Endothelial cell of umbilical vein (primary cell): ENCODE results near the gene SNX2. TPM values are rescaled to one million over a fixed set of nuclear protein-coding genes. Genes with fewer than 3 reads are reported as not detected.

Experiments
- BruUV-seq: library from RNA; stranded (reverse); fragments of 400-500 nt; replicated peaks from 2 replicates; lab custom pipeline; 2021; lab: Mats Ljungman, UMichigan
- CTCF ChIA-PET: fragments of 300-600, 350-600 bp; sonication (Branson Sonifier 250); formaldehyde crosslinking; loops from one replicate; lab custom pipeline; 2021; ENCODE audit warnings: antibody characterized with exemption, inconsistent platforms; lab: Charles Lee
- POLR2A ChIA-PET: fragments of 300-600, 350-600 bp; sonication (Branson Sonifier 250); formaldehyde crosslinking; loops from one replicate; lab custom pipeline; 2021; ENCODE audit warnings: antibody characterized with exemption, inconsistent platforms; lab: Charles Lee
- DNase-seq: peaks from one replicate; pipeline ENCODE4 v3.0.0-alpha.2; 2011; ENCODE audit warnings: low read depth, low spot score
- FAIRE-seq: peaks from 2 replicates; lab custom pipeline; 2011; peaks lifted over from hg19 to GRCh38; lab: Jason Lieb, UNC
- H2AFZ ChIP-seq: 2 replicates; pipeline ENCODE4 v1.6.0; 2012; ENCODE audit warnings: low read depth, low read length, control low read depth, inconsistent platforms
- H3K27ac ChIP-seq: 2 replicates; pipeline ENCODE4 v1.5.1; 2011; ENCODE audit warnings: low read depth, mild to moderate bottlenecking, control low read depth, low read length, moderate library complexity; ENCODE audit not compliant: insufficient read depth
- H3K27me3 ChIP-seq, 2 experiments: 2 replicates each; pipeline versions ENCODE4 v1.6.0 to v1.6.1; 2011; ENCODE audit warnings: low read length in 2 of 2, mixed read lengths in 1 of 2; ENCODE audit not compliant: control insufficient read depth in 2 of 2, insufficient read depth in 2 of 2
- H3K36me3 ChIP-seq, 2 experiments: 2 replicates in 1 of 2; 3 replicates in 1 of 2; pipeline ENCODE4 v1.5.1; 2011; ENCODE audit warnings: low read length in 2 of 2, mild to moderate bottlenecking in 1 of 2, moderate library complexity in 1 of 2; ENCODE audit not compliant: control insufficient read depth in 2 of 2, insufficient read depth in 2 of 2; ENCODE audit errors: extremely low read depth in 1 of 2
- H3K4me1 ChIP-seq: 3 replicates; pipeline ENCODE4 v1.5.1; 2011; ENCODE audit warnings: mild to moderate bottlenecking, low read length; ENCODE audit not compliant: control insufficient read depth, insufficient read depth; ENCODE audit errors: extremely low read depth
- H3K4me2 ChIP-seq: 2 replicates; pipeline ENCODE4 v1.6.1; 2011; ENCODE audit warnings: low read length, control low read depth, mixed read lengths; ENCODE audit not compliant: insufficient read depth
- H3K4me3 ChIP-seq, 3 experiments: fragments of 200-600 bp in 1 of 3; sonication (generic), shearing (Covaris generic) in 1 of 3; replicated peaks in 1 of 3; 2 replicates each; pipeline ENCODE4 v1.5.1; 2011 to 2016; ENCODE audit warnings: control low read depth in 3 of 3, low read length in 3 of 3, mild to moderate bottlenecking in 2 of 3, inconsistent platforms in 1 of 3, low read depth in 1 of 3, moderate library complexity in 1 of 3; ENCODE audit not compliant: insufficient read depth in 1 of 3
- H3K79me2 ChIP-seq: 2 replicates; pipeline ENCODE4 v1.6.0; 2012; ENCODE audit warnings: low read length, inconsistent platforms; ENCODE audit not compliant: control insufficient read depth, insufficient read depth
- H3K9ac ChIP-seq: replicated peaks from 2 replicates; pipeline ENCODE3; 2011; ENCODE audit warnings: low read length, control low read depth; ENCODE audit not compliant: insufficient read depth; ENCODE audit errors: extremely low read depth
- H3K9me1 ChIP-seq: replicated peaks from 3 replicates; pipeline ENCODE4 v1.6.0; 2011; ENCODE audit warnings: mild to moderate bottlenecking, low read length; ENCODE audit not compliant: control insufficient read depth, insufficient read depth; ENCODE audit errors: extremely low read depth
- H3K9me3 ChIP-seq: replicated peaks from 2 replicates; pipeline ENCODE4 v1.5.1; 2012; ENCODE audit warnings: low read length, inconsistent platforms; ENCODE audit not compliant: control insufficient read depth, insufficient read depth
- H4K20me1 ChIP-seq: replicated peaks from 2 replicates; pipeline ENCODE3; 2011; ENCODE audit warnings: mild to moderate bottlenecking, low read length; ENCODE audit not compliant: control insufficient read depth, insufficient read depth; ENCODE audit errors: extremely low read depth
- CTCF ChIP-seq, 2 donors: IDR thresholded peaks; 1 replicate in 1 of 2; 2 replicates in 1 of 2; pipeline ENCODE4 v1.5.1; 2011; ENCODE audit warnings: low read length in 2 of 2, mild to moderate bottlenecking in 2 of 2, moderate library complexity in 2 of 2, control low read depth in 1 of 2, inconsistent platforms in 1 of 2, low read depth in 1 of 2; ENCODE audit not compliant: insufficient read depth in 1 of 2; ENCODE audit errors: extremely low read depth in 1 of 2
- FOS ChIP-seq: IDR thresholded peaks from 2 replicates; pipeline ENCODE4 v1.6.1; 2011; ENCODE audit warnings: mild to moderate bottlenecking, low read length, moderate library complexity, borderline replicate concordance; ENCODE audit not compliant: insufficient read depth
- JUN ChIP-seq: IDR thresholded peaks from 2 replicates; pipeline ENCODE4 v1.6.1; 2011; ENCODE audit warnings: borderline replicate concordance, low read depth; ENCODE audit not compliant: insufficient read length, insufficient read depth
- MAX ChIP-seq: IDR thresholded peaks from 2 replicates; pipeline ENCODE4 v1.6.1; 2011; ENCODE audit not compliant: insufficient read depth, insufficient read length
- POLR2AphosphoS5 ChIP-seq: IDR thresholded peaks from 2 replicates; pipeline ENCODE4 v1.6.1; 2012; ENCODE audit warnings: low read depth, mild to moderate bottlenecking, control low read depth, low read length, moderate library complexity; ENCODE audit not compliant: insufficient read depth
- dilution Hi-C: fragments of 300-500 bp; cut with MboI; formaldehyde crosslinking; loops from one replicate; pipeline ENCODE4 v1.15.0; 2019; ENCODE audit warnings: low sequenced_read_pairs; ENCODE audit not compliant: extremely low pct_ligation_motif_present
- intact Hi-C: fragments of 100-400 bp; cut with micrococcal nuclease; formaldehyde crosslinking; loops from one replicate; pipeline ENCODE4 v1.10.0; 2022
- polyA plus RNA-seq, 4 experiments: library from polyadenylated mRNA; depleted of rRNA in 3 of 4; stranded (reverse) in 3 of 4; unstranded in 1 of 4; fragments of >200 nt; gene quantifications; 2 replicates each; pipeline versions ENCODE4 v1.2.1 to v1.2.3, GENCODE V29; 2011 to 2012; ENCODE audit warnings: missing spikeins in 1 of 4
- total RNA-seq: library from RNA; stranded (reverse); gene quantifications from 2 replicates; pipeline ENCODE4 v1.2.3, GENCODE V29; 2021

Gene SNX2
- total and polyA plus RNA-seq, 2 donors (not counting 3 experiments of a cell fraction or from before 2014, with no cell fraction given), result 14.4 to 51.2 TPM

GRCh38 chr5:122870219-122870856 lies 95.5 kb downstream of the SNX2 start:
- Histone ChIP-seq H3K4me1 (no peaks in the 10 kb centered on the region), H3K4me2 (no peak overlapping the region), H3K36me3 (no peaks in the 10 kb centered on the region), H3K79me2 (no peaks in the 10 kb centered on the region), H3K9ac (no peak overlapping the region), H3K4me3 (no peak overlapping the region), H3K9me1 (no peaks in the 10 kb centered on the region), H2AFZ (no peak overlapping the region), H3K27me3 (no peaks in the 10 kb centered on the region), H4K20me1 (no peaks in the 10 kb centered on the region), H3K9me3 (no peaks in the 10 kb centered on the region), H3K27ac (no peak overlapping the region)
- no peak for FAIRE-seq
- no TSS peak for BruUV-seq
- ChIA-PET CTCF (no interaction called here), POLR2A (no interaction called here)
- intact Hi-C loops, result no loop called here
- dilution Hi-C loops, result no loop called here
- no peak for DNase-seq
- TF ChIP-seq CTCF (IDR thresholded peaks at IDR 0.05; ENCODE audit: extremely low read depth in 1 of 2, insufficient read depth in 1 of 2, low read depth in 1 of 2, low read length in 2 of 2), result no peak
- no peak for TF ChIP-seq FOS
- TF ChIP-seq POLR2AphosphoS5, result no peak
- no peak for TF ChIP-seq JUN
- TF ChIP-seq MAX, result no peak
